D721Med (cell line): Measurements from ENCODE around the gene AIG1.

Experiments
- DNase-seq: peaks from one replicate; pipeline ENCODE4 v3.0.0; 2011; ENCODE audit warnings: low spot score; ENCODE audit not compliant: insufficient read length
- FAIRE-seq: peaks from 2 replicates; lab custom pipeline; 2011; peaks lifted over from hg19 to GRCh38; lab: Jason Lieb, UNC
- CTCF ChIP-seq: IDR thresholded peaks from 2 replicates; pipeline ENCODE4 v1.5.1; 2012; ENCODE audit warnings: mild to moderate bottlenecking, control low read depth; ENCODE audit not compliant: insufficient read depth; ENCODE audit errors: missing control alignments

The AIG1 gene

GRCh38 chr6:143112837-143113236, 52.1 kb downstream of the AIG1 start:
- DNase-seq, result no peak
- FAIRE-seq, result no peak
- TF ChIP-seq CTCF, result no peak

GRCh38 chr6:143115728-143116127, 55.0 kb downstream of the AIG1 start:
- FAIRE-seq (no peak), DNase-seq (no peak)
- TF ChIP-seq CTCF, result no peak

- FAIRE-seq, result no peak
- no peak for TF ChIP-seq CTCF
- no peak for DNase-seq
These were observed 56.4 kb downstream of the AIG1 start for GRCh38 chr6:143117108-143117507.

- TF ChIP-seq CTCF, result no peak
- no peak for DNase-seq
- FAIRE-seq, result no peak
These were observed 58.6 kb downstream of the AIG1 start for GRCh38 chr6:143119260-143119659.

GRCh38 chr6:143123081-143123480, 62.4 kb downstream of the AIG1 start:
- FAIRE-seq, result no peak
- TF ChIP-seq CTCF, result no peak
- DNase-seq, result no peak

- DNase-seq (no peak), FAIRE-seq (no peak)
- no peak for TF ChIP-seq CTCF
These were observed 63.3 kb downstream of the AIG1 start for GRCh38 chr6:143123941-143124340.

GRCh38 chr6:143125455-143125854, 64.8 kb downstream of the AIG1 start:
- no peak for TF ChIP-seq CTCF
- FAIRE-seq, result no peak
- DNase-seq, result no peak
